Lower leg skin (tissue), 4 donors: ENCODE results near the gene DCAF8L2. TPM values are rescaled to one million over a fixed set of nuclear protein-coding genes. Genes with fewer than 3 reads are reported as not detected.

Experiments used
- DNase-seq, 2 donors: peaks; one replicate each; pipeline ENCODE4 v3.0.0-alpha.2; 2019; ENCODE audit warnings: low spot score in 2 of 2
- H3K4me3 ChIP-seq: fragments of 200-600 bp; sonication (generic); 2 replicates; pipeline ENCODE4 v1.5.1; 2017; ENCODE audit warnings: mild to moderate bottlenecking, low read depth; ENCODE audit not compliant: poor library complexity, severe bottlenecking
- POLR2A ChIP-seq, 2 donors: fragments of 450-650 bp; IDR thresholded peaks; one replicate each; pipeline ENCODE4 v1.6.1; 2016 to 2017; ENCODE audit warnings: antibody characterized with exemption in 2 of 2, mild to moderate bottlenecking in 1 of 2, moderate library complexity in 1 of 2
- WGBS, 2 donors: methylation state at CpG; one replicate each; pipeline ENCODE4 v1.1.5; 2018; 5-methylcytosine and 5-hydroxymethylcytosine counted together
- intact Hi-C: fragments of 100-400 bp; cut with DNase I; formaldehyde crosslinking; loops from one replicate; pipeline ENCODE4 v1.15.0; 2023; ENCODE audit warnings: low total_unique reads
- total RNA-seq, 4 donors: library from RNA; depleted of rRNA; stranded (reverse); fragments of >200 nt; gene quantifications; one replicate each; pipeline ENCODE4 v1.1.0, GENCODE V29; 2016
- TF ChIP-seq, protein P1 (sequence below), 3 donors: fragments of 450-650 bp; IDR thresholded peaks; one replicate each; pipeline ENCODE4 v1.5.1; 2016; ENCODE audit warnings: antibody characterized with exemption in 3 of 3, mild to moderate bottlenecking in 3 of 3, moderate library complexity in 2 of 3

DCAF8L2 gene
- total RNA-seq, 4 donors from 2014 or later = not detected

DNA sequence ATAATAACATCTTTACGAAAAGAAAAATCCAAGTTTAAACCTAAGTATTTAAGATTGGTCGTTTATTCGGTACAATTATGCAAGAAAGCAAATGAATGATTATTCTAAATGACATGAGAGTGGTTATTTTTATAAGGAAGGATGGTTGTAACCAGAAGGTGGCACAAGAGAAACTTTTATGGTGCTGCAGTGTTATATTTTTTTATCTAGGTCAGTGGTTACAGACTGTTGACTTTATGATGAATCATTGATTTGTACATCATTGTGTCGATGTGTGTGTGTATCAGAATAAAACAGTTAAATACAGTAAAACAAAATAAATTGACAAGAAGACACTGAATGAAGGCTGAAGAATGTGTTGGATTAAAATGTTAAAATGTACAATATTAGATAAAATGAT, 9.8 kb downstream of the DCAF8L2 start:
- WGBS, 2 donors = 67 to 70% methylated on average over 4 of the region's 4 CpGs
- intact Hi-C loops = no loop called here
- DNase-seq = no peak
- no peak for TF ChIP-seq POLR2A (IDR thresholded peaks at IDR 0.05)
- TF ChIP-seq, protein P1, sequence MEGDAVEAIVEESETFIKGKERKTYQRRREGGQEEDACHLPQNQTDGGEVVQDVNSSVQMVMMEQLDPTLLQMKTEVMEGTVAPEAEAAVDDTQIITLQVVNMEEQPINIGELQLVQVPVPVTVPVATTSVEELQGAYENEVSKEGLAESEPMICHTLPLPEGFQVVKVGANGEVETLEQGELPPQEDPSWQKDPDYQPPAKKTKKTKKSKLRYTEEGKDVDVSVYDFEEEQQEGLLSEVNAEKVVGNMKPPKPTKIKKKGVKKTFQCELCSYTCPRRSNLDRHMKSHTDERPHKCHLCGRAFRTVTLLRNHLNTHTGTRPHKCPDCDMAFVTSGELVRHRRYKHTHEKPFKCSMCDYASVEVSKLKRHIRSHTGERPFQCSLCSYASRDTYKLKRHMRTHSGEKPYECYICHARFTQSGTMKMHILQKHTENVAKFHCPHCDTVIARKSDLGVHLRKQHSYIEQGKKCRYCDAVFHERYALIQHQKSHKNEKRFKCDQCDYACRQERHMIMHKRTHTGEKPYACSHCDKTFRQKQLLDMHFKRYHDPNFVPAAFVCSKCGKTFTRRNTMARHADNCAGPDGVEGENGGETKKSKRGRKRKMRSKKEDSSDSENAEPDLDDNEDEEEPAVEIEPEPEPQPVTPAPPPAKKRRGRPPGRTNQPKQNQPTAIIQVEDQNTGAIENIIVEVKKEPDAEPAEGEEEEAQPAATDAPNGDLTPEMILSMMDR (IDR thresholded peaks at IDR 0.05) = no peak
- no peak overlapping the region for H3K4me3 ChIP-seq

DNA sequence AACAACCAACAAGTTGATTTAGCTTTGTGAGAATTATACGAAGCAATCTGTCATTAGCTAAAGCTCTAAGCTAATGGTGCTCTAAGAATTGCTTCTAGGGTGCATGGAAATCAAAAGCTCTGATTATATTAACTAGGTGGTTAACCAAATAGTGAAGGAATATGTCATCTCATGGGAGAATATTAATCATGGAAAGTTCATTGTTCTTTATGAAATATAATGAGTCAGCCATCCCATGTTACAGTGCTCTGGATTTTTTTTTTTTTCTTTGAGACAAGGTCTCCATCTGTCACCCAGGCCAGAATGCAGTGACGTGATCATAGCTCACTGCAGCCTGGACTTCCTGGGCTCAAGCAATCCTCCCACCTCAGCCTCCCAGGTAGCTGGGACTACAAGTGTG, 10.5 kb downstream of the DCAF8L2 start:
- no peak for TF ChIP-seq POLR2A (IDR thresholded peaks at IDR 0.05)
- TF ChIP-seq, protein P1 (IDR thresholded peaks at IDR 0.05) = no peak
- no peak for DNase-seq
- 69 to 83% methylated on average over 2 of the region's 2 CpGs for WGBS, 2 donors
- H3K4me3 ChIP-seq = no peak overlapping the region
- intact Hi-C loops = no loop called here

DNA sequence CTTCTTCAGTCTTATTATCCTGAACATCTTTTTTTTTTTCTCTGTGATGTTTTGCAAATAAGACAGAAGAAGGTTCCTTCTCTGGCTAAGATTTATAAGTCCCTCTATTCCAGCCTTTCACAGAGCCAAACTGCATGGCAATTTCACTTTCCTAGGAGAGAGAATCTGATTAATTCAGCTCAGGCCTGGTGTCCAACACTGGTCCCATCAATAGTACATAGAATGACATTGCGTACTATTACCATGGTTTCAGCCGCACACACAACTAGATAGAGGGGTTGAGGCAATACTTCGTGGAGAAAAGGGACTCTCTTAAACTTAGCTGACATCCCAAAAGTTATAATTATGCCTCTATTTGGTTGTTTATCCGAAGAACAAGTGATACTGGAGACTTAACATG, 18.5 kb downstream of the DCAF8L2 start:
- 71 to 81% methylated on average over 4 of the region's 4 CpGs for WGBS, 2 donors
- intact Hi-C loops = no loop called here
- DNase-seq = no peak
- no peak overlapping the region for H3K4me3 ChIP-seq
- TF ChIP-seq, protein P1 (IDR thresholded peaks at IDR 0.05) = no peak
- no peak for TF ChIP-seq POLR2A (IDR thresholded peaks at IDR 0.05)

DNA sequence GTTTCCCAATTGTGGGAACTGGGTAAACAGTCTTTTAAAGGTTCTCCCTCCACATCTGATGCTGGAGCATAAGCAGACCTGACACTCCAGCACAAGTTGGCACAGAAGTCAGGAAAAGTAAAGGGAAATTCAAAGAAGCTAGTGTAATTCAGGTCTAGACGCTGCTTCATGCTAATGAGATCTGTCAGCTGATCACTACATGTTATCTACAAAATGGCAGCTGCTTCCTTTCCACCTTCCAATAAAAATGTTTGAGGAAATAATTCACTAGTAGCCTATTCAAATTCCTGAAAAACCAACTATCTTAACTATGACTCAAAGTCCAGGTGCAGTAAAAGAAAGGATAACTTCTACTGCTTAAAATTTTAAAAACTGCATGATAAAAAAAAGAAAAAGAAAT, 29.3 kb downstream of the DCAF8L2 start:
- intact Hi-C loops = no loop called here
- no peak for TF ChIP-seq POLR2A (IDR thresholded peaks at IDR 0.05)
- TF ChIP-seq, protein P1 (IDR thresholded peaks at IDR 0.05) = no peak
- H3K4me3 ChIP-seq = no peak overlapping the region
- 26 to 34% methylated on average over 1 of the region's 1 CpG for WGBS, 2 donors
- DNase-seq = no peak

DNA sequence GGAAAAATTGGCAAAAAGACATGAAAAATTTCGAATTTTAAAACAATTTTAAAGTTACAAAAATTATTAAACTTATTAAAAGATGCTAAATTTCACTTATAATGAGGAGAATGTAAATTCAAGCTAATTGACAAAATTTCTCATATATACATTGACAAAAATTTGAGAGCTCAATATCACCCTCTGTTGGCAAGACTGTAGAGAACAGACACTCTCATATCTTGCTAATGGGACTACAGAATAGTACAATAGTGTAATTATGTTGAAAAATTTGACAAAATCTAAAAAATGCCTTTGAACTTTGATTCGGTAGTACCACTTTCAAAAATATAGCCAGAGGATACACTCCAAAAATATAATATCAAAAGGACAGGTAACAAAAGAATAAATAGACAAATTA, 29.8 kb downstream of the DCAF8L2 start:
- TF ChIP-seq, protein P1 (IDR thresholded peaks at IDR 0.05) = no peak
- no peak for TF ChIP-seq POLR2A (IDR thresholded peaks at IDR 0.05)
- WGBS, 2 donors = 10 to 34% methylated on average over 2 of the region's 2 CpGs
- no peak for DNase-seq
- H3K4me3 ChIP-seq = no peak overlapping the region
- intact Hi-C loops = no loop called here

DNA sequence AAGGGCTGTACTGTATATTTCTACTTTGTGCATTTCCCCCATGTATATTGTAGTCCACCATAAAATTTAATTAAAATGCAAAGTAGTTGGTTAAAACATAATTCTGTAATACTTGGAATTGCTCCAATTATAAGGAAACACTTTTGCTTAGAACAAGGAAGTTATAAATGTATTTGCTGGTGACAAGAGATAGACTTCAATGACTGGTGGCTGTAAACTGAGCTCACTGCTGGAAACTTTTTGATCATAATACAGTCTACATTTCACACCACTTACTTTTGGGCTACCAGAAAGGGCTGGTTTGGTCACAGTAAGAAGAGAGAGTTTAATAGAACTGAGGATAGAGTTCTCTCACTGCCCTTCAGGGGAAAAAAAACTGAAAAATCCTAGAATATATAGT, 32.7 kb downstream of the DCAF8L2 start:
- TF ChIP-seq, protein P1 (IDR thresholded peaks at IDR 0.05) = no peak
- TF ChIP-seq POLR2A (IDR thresholded peaks at IDR 0.05) = no peak

More for the DNA sequence above, 32.7 kb downstream of the DCAF8L2 start:
- no peak overlapping the region for H3K4me3 ChIP-seq
- no peak for DNase-seq
- intact Hi-C loops = no loop called here
